ENCODE measurements around the gene TMEM115. TPM values are rescaled to one million over a fixed set of nuclear protein-coding genes. Genes with fewer than 3 reads are reported as not detected.

TMEM115 gene
- total RNA-seq, 1 donor from 2014 or later, result 51.1 TPM

Other genes starting within 250 kb of the TMEM115 start
- gene SEMA3F, start 204.2 kb downstream of the TMEM115 start, total RNA-seq, result 78.1 TPM
- not detected for gene GNAT1, start 167.9 kb downstream of the TMEM115 start, total RNA-seq
- gene SLC38A3, start 154.2 kb downstream of the TMEM115 start, total RNA-seq, result 2.0 TPM
- gene GNAI2, start 123.3 kb downstream of the TMEM115 start, total RNA-seq, result 244 TPM
- gene SEMA3B, start 90.4 kb downstream of the TMEM115 start, total RNA-seq, result 32.9 TPM
- gene LSMEM2, start 80.4 kb downstream of the TMEM115 start, total RNA-seq, result not detected
- 37.3 TPM for gene IFRD2, start 67.1 kb downstream of the TMEM115 start, total RNA-seq
- gene HYAL3, start 60.1 kb downstream of the TMEM115 start, total RNA-seq, result 8.1 TPM
- 10.1 TPM for gene NAA80, start 60.1 kb downstream of the TMEM115 start, total RNA-seq
- 17.7 TPM for gene HYAL1, start 55.9 kb downstream of the TMEM115 start, total RNA-seq
- 173 TPM for gene HYAL2, start 36.8 kb downstream of the TMEM115 start, total RNA-seq
- 11.8 TPM for gene TUSC2, start 31.3 kb downstream of the TMEM115 start, total RNA-seq
- 69.0 TPM for gene RASSF1, start 18.7 kb downstream of the TMEM115 start, total RNA-seq
- 0.74 TPM for gene ZMYND10, start 13.8 kb downstream of the TMEM115 start, total RNA-seq
- gene NPRL2, start 8.7 kb downstream of the TMEM115 start, total RNA-seq, result 17.2 TPM
- gene CYB561D2, start 8.7 kb downstream of the TMEM115 start, total RNA-seq, result 11.5 TPM
- gene CACNA2D2, start 144.1 kb upstream of the TMEM115 start, total RNA-seq, result 2.5 TPM
- gene C3orf18, start 208.2 kb upstream of the TMEM115 start, total RNA-seq, result 10.8 TPM
- 3.4 TPM for gene HEMK1, start 210.0 kb upstream of the TMEM115 start, total RNA-seq